PC-9 (cell line): ENCODE results near the gene LUZP2. TPM values are rescaled to one million over a fixed set of nuclear protein-coding genes. Genes with fewer than 3 reads are reported as not detected.
A peak's percentile ranks its signal among the peaks of the same experiment; 100 is the strongest.

Source experiments
- BruUV-seq: library from RNA; stranded (reverse); fragments of 400-500 nt; replicated peaks from 2 replicates; lab custom pipeline; 2021; lab: Mats Ljungman, UMichigan
- CTCF ChIA-PET: fragments of 300-600 bp; sonication (Branson Sonifier 250); formaldehyde crosslinking; loops from one replicate; lab custom pipeline; 2022; ENCODE audit warnings: antibody characterized with exemption; lab: Charles Lee
- POLR2A ChIA-PET: fragments of 300-600 bp; sonication (Branson Sonifier 250); formaldehyde crosslinking; loops from one replicate; lab custom pipeline; 2022; ENCODE audit warnings: antibody characterized with exemption; ENCODE audit not compliant: unreplicated experiment; lab: Charles Lee
- DNase-seq, 2 experiments: peaks; one replicate each; pipeline versions ENCODE4 v3.0.0 to v3.0.0-alpha.2; 2015 to 2022; ENCODE audit warnings: mixed read lengths in 1 of 2
- H2AFZ ChIP-seq: fragments of 200-600 bp; sonication (generic); 2 replicates; pipeline ENCODE4 v1.8.1; 2017; ENCODE audit warnings: antibody characterized with exemption
- H3F3A ChIP-seq: fragments of 200-600 bp; sonication (generic); 2 replicates; pipeline ENCODE4 v1.8.1; 2017; ENCODE audit warnings: antibody characterized with exemption, mild to moderate bottlenecking, low read depth; ENCODE audit not compliant: insufficient read depth
- H3K27ac ChIP-seq: fragments of 200-600 bp; sonication (generic); 2 replicates; pipeline ENCODE4 v1.6.1; 2016; ENCODE audit warnings: mixed run types
- H3K27me3 ChIP-seq: fragments of 200-600 bp; sonication (generic); 2 replicates; pipeline ENCODE4 v1.6.1; 2016; ENCODE audit warnings: low read depth, mixed run types; ENCODE audit not compliant: insufficient read depth
- H3K36me3 ChIP-seq: fragments of 200-600 bp; sonication (generic); 2 replicates; pipeline ENCODE4 v1.6.1; 2016; ENCODE audit warnings: low read depth, mixed run types
- H3K4me1 ChIP-seq: fragments of 200-600 bp; sonication (generic); replicated peaks from 2 replicates; pipeline ENCODE4 v1.6.1; 2016; ENCODE audit warnings: mixed run types; ENCODE audit not compliant: insufficient read depth
- H3K4me2 ChIP-seq: fragments of 200-600 bp; sonication (generic); 2 replicates; pipeline ENCODE4 v1.6.1; 2017; ENCODE audit warnings: mixed run types
- H3K4me3 ChIP-seq: fragments of 200-600 bp; sonication (generic); 2 replicates; pipeline ENCODE4 v1.6.1; 2016; ENCODE audit warnings: mixed run types
- H3K79me2 ChIP-seq: fragments of 200-600 bp; sonication (generic); 2 replicates; pipeline ENCODE4 v1.6.1; 2017; ENCODE audit warnings: low read depth, mixed run types
- H3K9me2 ChIP-seq: fragments of 200-600 bp; sonication (generic); 2 replicates; pipeline ENCODE4 v1.8.1; 2017; ENCODE audit warnings: mild to moderate bottlenecking; ENCODE audit not compliant: insufficient read depth
- H3K9me3 ChIP-seq: fragments of 200-600 bp; sonication (generic); 2 replicates; pipeline ENCODE4 v1.8.1; 2016; ENCODE audit warnings: low read depth; ENCODE audit not compliant: insufficient read depth
- H4K20me1 ChIP-seq: fragments of 200-600 bp; sonication (generic); 2 replicates; pipeline ENCODE4 v1.8.1; 2017; ENCODE audit not compliant: insufficient read depth
- CTCF ChIP-seq: fragments of 200-600 bp; sonication (generic); conservative IDR thresholded peaks from 2 replicates; pipeline ENCODE4 v1.6.1; 2017; ENCODE audit warnings: mixed run types, antibody characterized with exemption, mild to moderate bottlenecking, moderate library complexity
- EZH2 ChIP-seq: fragments of 200-600 bp; sonication (generic); IDR thresholded peaks from 2 replicates; pipeline ENCODE4 v1.8.0; 2017; ENCODE audit warnings: antibody characterized with exemption, low read depth
- intact Hi-C: fragments of 100-400 bp; cut with micrococcal nuclease; formaldehyde crosslinking; loops from one replicate; pipeline ENCODE4 v1.10.0; 2022; ENCODE audit not compliant: unreplicated experiment
- total RNA-seq: library from RNA; stranded (reverse); gene quantifications from 2 replicates; pipeline ENCODE4 v1.2.3, GENCODE V29; 2021

Gene LUZP2
- total RNA-seq, 1 experiment from 2014 or later = 0.15 TPM

- H3K4me2 ChIP-seq = no peak overlapping the region
- ChIA-PET POLR2A (no interaction called here), CTCF (no interaction called here)
- no peaks in the 10 kb centered on the region for H3K27me3 ChIP-seq
- H3K4me1 ChIP-seq = no peaks in the 10 kb centered on the region
- H3K79me2 ChIP-seq = no peaks in the 10 kb centered on the region
- no peak for DNase-seq
- intact Hi-C loops = no loop called here
- H2AFZ ChIP-seq = no peak overlapping the region
- H3K4me3 ChIP-seq = no peak overlapping the region
- H3K9me2 ChIP-seq = no peaks in the 10 kb centered on the region
- H3K27ac ChIP-seq = no peak overlapping the region
- no peaks in the 10 kb centered on the region for H3K36me3 ChIP-seq
- no peaks in the 10 kb centered on the region for H4K20me1 ChIP-seq
- H3F3A ChIP-seq = no peaks in the 10 kb centered on the region
- BruUV-seq = no TSS peak
- no peaks in the 10 kb centered on the region for H3K9me3 ChIP-seq
- TF ChIP-seq EZH2 = no peak
- no peak for TF ChIP-seq CTCF
Measured at GRCh38 chr11:24739637-24740036, 242.8 kb downstream of the LUZP2 start.

GRCh38 chr11:24747275-24748251, 250.7 kb downstream of the LUZP2 start:
- intact Hi-C loops = no loop called here
- no peak overlapping the region for H3K27ac ChIP-seq
- H3K4me1 ChIP-seq = 0 out of 2 replicates have a peak, but pooled peaks cover 10% of the 10 kb centered on the region
- H4K20me1 ChIP-seq = no peaks in the 10 kb centered on the region
- no peaks in the 10 kb centered on the region for H3K27me3 ChIP-seq
- TF ChIP-seq CTCF = no peak
- ChIA-PET CTCF (interaction anchor here (0.5 kb wide), 1 partner anchor 1234 kb away, joined by 13 read pairs; no protein-coding TSS in a partner anchor), POLR2A (no interaction called here)
- BruUV-seq = no TSS peak
- no peak overlapping the region for H3K4me3 ChIP-seq
- no peak for DNase-seq
- no peaks in the 10 kb centered on the region for H3K79me2 ChIP-seq
- H3K9me2 ChIP-seq = no peaks in the 10 kb centered on the region
- H3F3A ChIP-seq = no peaks in the 10 kb centered on the region
- H3K36me3 ChIP-seq = no peaks in the 10 kb centered on the region
- 0 out of 2 replicates have a peak overlapping the region, but pooled peaks have one; percentile 64 for H2AFZ ChIP-seq
- no peaks in the 10 kb centered on the region for H3K9me3 ChIP-seq
- H3K4me2 ChIP-seq = no peak overlapping the region

- H3K4me1 ChIP-seq = 0 out of 2 replicates have a peak, but pooled peaks cover 10% of the 10 kb centered on the region
- H3K36me3 ChIP-seq = no peaks in the 10 kb centered on the region
- H2AFZ ChIP-seq = 0 out of 2 replicates have a peak overlapping the region, but pooled peaks have one; percentile 64
- H3K27ac ChIP-seq = no peak overlapping the region
- H4K20me1 ChIP-seq = no peaks in the 10 kb centered on the region
- H3F3A ChIP-seq = no peaks in the 10 kb centered on the region
- no peaks in the 10 kb centered on the region for H3K9me3 ChIP-seq
- no peak for TF ChIP-seq CTCF
- no peak overlapping the region for H3K4me3 ChIP-seq
- POLR2A ChIA-PET = no interaction called here
- BruUV-seq = no TSS peak
- DNase-seq = no peak
- intact Hi-C loops = no loop called here
- H3K27me3 ChIP-seq = no peaks in the 10 kb centered on the region
- no peaks in the 10 kb centered on the region for H3K9me2 ChIP-seq
- CTCF ChIA-PET = no interaction called here
- no peak overlapping the region for H3K4me2 ChIP-seq
- H3K79me2 ChIP-seq = no peaks in the 10 kb centered on the region
Measured at GRCh38 chr11:24748261-24748660, 251.4 kb downstream of the LUZP2 start.
